ENCODE results near the gene ARHGEF4. TPM values are rescaled to one million over a fixed set of nuclear protein-coding genes. Genes with fewer than 3 reads are reported as not detected.

Gene ARHGEF4
- total RNA-seq, 1 donor from 2014 or later, result 25.5 TPM

DNA sequence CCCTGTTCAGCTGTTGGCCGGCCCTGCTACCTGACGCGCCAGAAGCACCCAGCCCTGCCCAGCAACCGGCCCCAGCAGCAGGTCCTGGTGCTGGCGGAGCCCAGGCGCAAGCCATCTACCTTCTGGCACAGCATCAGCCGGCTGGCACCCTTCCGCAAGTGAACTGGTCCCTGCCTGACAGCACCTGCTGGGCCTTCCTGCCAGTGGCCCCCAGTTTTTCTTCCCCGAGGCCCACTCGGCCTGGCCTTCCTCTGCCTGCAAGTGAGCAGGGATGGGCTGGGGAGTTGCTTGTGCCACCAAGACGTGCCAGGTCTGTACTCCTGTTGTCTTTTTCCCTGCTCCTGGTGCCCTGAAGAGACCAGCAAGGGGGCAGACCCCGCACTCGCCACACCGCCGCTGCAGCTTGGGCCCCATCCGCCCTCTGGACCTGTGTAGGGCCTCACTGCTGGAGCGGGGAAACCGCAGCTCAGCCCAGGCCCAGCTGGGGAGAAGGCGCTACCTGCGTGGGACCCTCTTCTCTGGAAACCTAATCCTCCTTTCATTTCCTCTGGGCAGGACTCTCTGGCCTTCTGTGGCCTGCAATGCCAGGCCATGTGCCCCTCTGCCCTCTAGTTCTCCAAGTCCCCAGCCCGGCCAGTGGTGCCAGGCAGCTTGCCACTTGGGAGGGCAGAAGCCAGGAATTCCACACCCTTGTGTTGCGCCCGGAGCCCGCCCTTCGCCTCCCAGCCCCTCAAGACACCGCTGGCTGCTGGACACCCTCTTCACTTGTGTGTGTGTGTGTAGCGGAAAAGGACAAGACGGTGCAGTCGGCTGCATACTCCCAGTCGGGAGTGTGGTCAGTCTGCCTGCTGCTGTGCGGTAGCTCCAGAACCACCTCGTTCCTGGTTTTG lies 209.6 kb downstream of the ARHGEF4 start:
- DNase-seq (ENCODE audit: low spot score in 2 of 2, unreplicated experiment in 2 of 2), result no peak
- TF ChIP-seq, protein P1, sequence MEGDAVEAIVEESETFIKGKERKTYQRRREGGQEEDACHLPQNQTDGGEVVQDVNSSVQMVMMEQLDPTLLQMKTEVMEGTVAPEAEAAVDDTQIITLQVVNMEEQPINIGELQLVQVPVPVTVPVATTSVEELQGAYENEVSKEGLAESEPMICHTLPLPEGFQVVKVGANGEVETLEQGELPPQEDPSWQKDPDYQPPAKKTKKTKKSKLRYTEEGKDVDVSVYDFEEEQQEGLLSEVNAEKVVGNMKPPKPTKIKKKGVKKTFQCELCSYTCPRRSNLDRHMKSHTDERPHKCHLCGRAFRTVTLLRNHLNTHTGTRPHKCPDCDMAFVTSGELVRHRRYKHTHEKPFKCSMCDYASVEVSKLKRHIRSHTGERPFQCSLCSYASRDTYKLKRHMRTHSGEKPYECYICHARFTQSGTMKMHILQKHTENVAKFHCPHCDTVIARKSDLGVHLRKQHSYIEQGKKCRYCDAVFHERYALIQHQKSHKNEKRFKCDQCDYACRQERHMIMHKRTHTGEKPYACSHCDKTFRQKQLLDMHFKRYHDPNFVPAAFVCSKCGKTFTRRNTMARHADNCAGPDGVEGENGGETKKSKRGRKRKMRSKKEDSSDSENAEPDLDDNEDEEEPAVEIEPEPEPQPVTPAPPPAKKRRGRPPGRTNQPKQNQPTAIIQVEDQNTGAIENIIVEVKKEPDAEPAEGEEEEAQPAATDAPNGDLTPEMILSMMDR (IDR thresholded peaks at IDR 0.05; ENCODE audit: unreplicated experiment), result no peak
- H3K9me3 Mint-ChIP-seq, result no peaks in the 10 kb centered on the region
- no peaks in the 10 kb centered on the region for H3K4me1 Mint-ChIP-seq
- H3K36me3 Mint-ChIP-seq, result peaks cover 20% of the 10 kb centered on the region
- no peaks in the 10 kb centered on the region for H3K27me3 Mint-ChIP-seq (ENCODE audit: low read depth)
- no peak overlapping the region for H3K4me3 Mint-ChIP-seq
- no peak overlapping the region for H3K27ac Mint-ChIP-seq

DNA sequence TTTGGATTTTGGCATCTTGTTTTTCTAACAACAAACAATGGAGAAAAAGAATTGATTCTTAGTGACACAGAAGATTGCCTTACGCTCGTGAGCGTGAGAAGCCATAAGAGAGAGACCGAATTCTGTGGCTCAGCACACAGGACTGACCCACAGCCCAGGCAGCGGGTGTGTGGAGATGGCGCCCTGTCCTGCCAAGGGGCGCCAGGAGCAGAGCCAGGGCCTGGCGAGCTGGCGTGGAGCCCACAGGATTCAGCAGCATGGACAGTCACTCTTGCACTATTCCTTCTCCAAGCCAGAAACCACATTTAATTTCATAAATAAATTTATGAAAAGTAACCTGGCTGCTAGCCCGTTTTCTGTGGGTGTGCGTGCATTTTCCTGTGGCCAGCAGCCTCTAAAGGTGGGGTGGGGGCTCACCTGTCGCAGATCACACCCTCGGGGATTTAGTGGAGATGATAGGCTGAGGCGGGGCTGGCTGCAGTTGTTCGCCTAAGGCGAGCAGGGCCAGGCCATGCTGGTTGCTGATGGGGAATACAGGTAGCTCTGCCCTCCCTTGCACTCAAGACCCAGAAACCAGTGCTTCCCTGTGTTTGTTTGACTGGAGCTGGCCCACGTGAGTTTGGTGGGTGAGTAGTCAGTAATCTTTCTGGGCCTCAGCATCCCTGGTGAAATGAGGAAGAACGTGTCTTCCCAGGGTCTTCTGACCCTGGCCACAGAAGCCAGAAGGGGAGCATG lies 210.4 kb downstream of the ARHGEF4 start:
- DNase-seq (ENCODE audit: low spot score in 2 of 2, unreplicated experiment in 2 of 2), result no peak
- Mint-ChIP-seq H3K4me1 (no peaks in the 10 kb centered on the region), H3K4me3 (no peak overlapping the region), H3K9me3 (no peaks in the 10 kb centered on the region), H3K27me3 (ENCODE audit: low read depth) (no peaks in the 10 kb centered on the region), H3K36me3 (peaks cover 28% of the 10 kb centered on the region), H3K27ac (no peak overlapping the region)
- TF ChIP-seq, protein P1 (IDR thresholded peaks at IDR 0.05; ENCODE audit: unreplicated experiment), result no peak

DNA sequence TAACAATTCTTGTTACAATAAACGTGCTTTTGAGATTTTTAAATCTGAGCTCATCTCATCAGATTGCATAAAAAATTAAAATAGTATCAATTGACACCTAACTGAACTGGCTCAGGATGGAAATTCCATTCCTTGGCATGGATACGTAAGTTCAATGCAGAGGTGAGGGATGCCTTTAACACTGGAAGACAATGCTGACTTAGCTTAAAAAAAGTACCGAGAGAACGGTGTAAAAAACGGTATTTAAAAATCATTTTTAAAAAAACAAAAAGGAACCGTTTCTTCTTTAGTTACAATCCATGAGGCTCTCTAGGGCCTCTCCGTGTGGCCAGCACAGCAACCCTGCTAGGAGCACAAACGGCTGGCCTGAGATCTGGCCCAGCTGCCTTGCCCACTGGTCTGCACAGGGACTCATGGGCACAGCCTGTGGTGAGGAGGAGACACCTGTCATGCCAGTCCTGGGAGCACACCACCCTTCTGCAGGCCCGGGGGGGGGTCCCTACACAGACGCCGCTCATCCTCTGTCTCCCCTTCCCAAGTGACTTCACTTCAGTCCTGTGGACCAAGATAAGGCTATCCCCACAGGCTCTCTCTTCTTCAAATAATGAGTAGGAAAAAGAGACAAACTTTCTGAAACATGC lies 211.3 kb downstream of the ARHGEF4 start:
- H3K9me3 Mint-ChIP-seq, result no peaks in the 10 kb centered on the region
- no peak for DNase-seq (ENCODE audit: low spot score in 2 of 2, unreplicated experiment in 2 of 2)
- no peak overlapping the region for H3K4me3 Mint-ChIP-seq
- TF ChIP-seq, protein P1 (IDR thresholded peaks at IDR 0.05; ENCODE audit: unreplicated experiment), result no peak
- H3K4me1 Mint-ChIP-seq, result no peaks in the 10 kb centered on the region
- H3K36me3 Mint-ChIP-seq, result peaks cover 36% of the 10 kb centered on the region
- H3K27ac Mint-ChIP-seq, result no peak overlapping the region
- H3K27me3 Mint-ChIP-seq (ENCODE audit: low read depth), result no peaks in the 10 kb centered on the region

DNA sequence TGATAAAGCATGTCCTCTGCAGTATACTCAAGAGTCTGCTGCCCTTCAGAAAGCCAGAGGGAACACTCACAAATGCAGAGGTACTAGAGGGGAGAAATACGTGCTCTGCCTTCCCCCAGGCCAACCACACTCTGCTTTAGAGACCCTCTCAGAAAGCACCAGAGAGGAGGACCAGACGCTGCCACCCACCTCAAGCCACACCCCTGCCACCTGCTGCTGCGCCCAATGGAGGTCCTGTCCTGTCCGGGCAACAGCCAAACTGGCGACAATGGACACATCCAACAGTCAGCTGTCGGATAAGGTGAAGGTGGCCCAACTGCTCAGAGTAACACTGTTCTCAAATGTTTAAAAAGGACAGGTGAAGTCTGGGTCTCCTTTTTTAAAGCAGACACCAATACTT lies 211.9 kb downstream of the ARHGEF4 start:
- Mint-ChIP-seq H3K4me1 (no peaks in the 10 kb centered on the region), H3K27ac (no peak overlapping the region), H3K9me3 (no peaks in the 10 kb centered on the region), H3K36me3 (peaks cover 39% of the 10 kb centered on the region), H3K27me3 (ENCODE audit: low read depth) (no peaks in the 10 kb centered on the region), H3K4me3 (no peak overlapping the region)
- DNase-seq (ENCODE audit: low spot score in 2 of 2, unreplicated experiment in 2 of 2), result no peak
- TF ChIP-seq, protein P1 (IDR thresholded peaks at IDR 0.05; ENCODE audit: unreplicated experiment), result no peak

DNA sequence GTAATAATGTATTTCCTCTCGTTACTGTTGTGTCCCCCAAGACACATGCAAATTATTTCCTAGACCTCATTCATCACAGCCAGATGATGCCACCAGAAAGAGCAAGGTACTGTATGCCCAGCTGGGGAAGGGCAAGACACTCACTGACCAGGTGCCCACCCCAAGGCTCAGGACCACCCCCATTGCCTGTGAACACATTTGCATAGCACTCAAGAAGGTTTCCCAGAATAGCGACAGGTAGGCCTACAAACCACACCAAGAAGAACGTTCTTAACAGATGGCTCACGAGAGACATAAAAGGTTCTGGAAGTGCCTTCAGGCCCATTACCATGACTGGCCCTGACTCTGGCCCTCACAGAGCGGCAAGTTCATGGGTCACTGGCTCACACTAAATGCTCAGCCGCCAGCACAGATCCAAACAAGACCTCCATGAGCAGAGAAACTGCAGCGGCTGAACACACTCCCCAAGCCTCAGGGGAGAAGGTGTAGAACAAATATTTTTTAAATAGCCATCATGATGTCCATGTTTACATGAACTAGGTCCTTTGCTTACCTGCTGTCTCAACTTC lies 212.5 kb downstream of the ARHGEF4 start:
- Mint-ChIP-seq H3K4me1 (no peaks in the 10 kb centered on the region), H3K27me3 (ENCODE audit: low read depth) (no peaks in the 10 kb centered on the region), H3K9me3 (no peaks in the 10 kb centered on the region), H3K27ac (no peak overlapping the region), H3K36me3 (peaks cover 37% of the 10 kb centered on the region), H3K4me3 (no peak overlapping the region)
- TF ChIP-seq, protein P1 (IDR thresholded peaks at IDR 0.05; ENCODE audit: unreplicated experiment), result no peak
- DNase-seq (ENCODE audit: low spot score in 2 of 2, unreplicated experiment in 2 of 2), result no peak

Data from mesothelial cell of epicardium (in vitro differentiated cells).